CD4-positive, alpha-beta T cell treated with Interleukin-4 for 4 hours (primary cell): Measurements from ENCODE around the gene SLC35F3.

ENCODE experiments used
- DNase-seq: peaks from one replicate; pipeline ENCODE4 v3.0.0-alpha.2; 2020

Gene SLC35F3

DNA sequence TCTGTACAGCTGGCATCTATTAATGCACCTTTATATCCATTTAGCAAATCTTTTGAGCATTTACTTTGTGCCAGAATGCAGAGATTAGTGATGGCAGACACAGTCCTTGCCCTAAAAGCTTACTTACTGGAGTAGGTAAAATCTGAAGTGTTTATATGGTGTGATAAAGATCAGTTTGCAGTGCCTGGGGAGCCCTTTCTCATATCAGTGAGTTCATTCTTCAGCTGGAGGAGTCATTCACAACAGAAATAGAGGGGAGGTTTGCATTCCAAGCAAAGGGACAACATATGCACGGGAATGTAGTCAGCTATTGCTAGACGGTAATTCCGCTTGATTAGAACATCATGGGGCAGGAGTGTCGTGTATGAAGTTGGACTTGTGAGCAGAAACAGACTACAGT, 8.4 kb downstream of the SLC35F3 start:
- no peak for DNase-seq

- no peak for DNase-seq
Measured at GRCh38 chr1:233916706-233917105, 12.2 kb downstream of the SLC35F3 start.

DNA sequence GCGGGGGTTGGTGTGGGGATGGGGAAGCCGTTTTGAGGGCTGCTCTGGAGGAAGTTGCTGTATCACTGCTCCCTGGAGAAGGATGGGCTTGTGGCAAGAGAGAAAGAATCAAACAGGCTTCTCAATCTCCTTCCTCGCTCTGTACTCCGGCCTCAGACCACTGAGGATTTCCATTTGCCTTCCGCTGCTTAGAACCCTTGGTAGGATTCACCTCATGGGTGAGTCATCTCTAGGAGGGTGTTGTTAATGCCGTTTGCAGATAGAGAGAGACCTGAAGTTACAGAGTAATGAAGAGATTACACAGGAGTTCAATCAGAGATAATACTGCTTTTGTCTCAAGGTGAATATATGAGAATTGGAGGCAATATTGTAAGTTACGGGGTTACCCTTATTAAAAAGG, 15.3 kb downstream of the SLC35F3 start:
- no peak for DNase-seq

- DNase-seq = no peak
Measured at GRCh38 chr1:233928123-233928522, 23.6 kb downstream of the SLC35F3 start.

GRCh38 chr1:233933339-233933738, 28.9 kb downstream of the SLC35F3 start:
- no peak for DNase-seq

DNA sequence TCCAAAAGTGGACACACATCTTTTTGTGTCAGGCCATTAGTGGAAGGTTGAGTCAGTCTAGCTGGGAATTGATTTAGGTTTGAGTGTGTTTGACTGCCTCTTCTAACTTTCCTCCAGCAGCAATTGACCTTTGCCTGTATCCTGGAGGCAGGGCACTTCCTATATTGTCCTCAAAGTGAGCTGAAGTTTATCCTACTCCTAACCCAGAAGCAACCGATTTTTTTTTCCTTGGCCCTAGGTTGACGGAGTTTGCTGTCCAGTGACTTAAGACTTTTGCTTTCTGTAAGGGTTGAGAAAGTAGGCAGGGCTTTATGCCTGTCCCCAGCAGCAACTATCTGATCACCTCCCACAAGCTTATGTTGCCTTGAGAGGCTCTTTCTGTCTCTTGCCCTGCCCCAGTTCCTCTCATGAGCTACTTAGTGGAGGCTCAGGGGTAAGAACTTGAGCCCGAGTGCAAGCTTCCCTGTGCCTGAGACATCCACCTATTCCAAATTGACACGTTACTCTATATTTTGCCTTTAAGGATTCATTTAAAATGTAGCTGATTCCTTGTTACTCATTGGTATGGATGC, 30.9 kb downstream of the SLC35F3 start:
- no peak for DNase-seq

DNA sequence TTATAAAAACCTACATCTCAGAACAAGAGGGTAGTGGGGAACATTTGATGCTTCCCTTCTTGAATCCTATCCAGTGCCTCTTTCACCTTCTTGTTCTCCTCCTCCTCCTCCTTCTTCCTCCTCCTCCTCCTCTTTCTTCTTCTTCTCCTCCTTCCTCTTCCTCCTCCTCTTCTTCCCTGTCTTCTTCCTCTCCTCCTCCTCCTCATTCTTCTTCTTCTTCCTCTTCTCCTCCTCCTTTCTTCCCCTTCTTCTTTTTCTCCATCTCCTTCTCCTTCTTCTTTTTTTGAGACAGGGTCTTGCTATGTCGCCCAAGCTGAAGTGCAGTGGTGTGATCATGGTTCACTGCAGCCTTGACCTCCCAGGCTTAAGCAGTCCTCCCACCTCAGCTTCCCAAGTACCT, 31.9 kb downstream of the SLC35F3 start:
- DNase-seq = no peak

- DNase-seq = no peak
Measured at GRCh38 chr1:233936842-233937241, 32.4 kb downstream of the SLC35F3 start.

DNA sequence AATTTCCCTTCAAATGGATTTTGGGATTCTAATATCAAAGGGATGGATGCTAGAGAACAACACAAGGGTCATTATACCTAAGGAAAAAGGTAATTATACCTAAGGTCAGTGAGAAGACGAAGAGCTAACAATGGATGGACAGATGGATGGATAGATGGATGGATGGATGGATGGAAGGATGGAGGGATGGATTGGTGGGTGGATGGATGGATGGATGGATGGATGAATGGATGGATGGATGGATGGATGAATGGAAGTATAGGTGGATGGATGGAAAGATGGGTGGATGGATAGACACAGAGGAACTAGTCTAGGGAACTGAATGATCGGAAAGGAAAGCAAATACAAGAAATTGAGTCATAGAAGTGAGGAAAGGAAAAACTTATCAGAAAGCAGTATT, 34.0 kb downstream of the SLC35F3 start:
- no peak for DNase-seq

GRCh38 chr1:233939451-233939850, 35.0 kb downstream of the SLC35F3 start:
- no peak for DNase-seq

GRCh38 chr1:233940908-233941307, 36.4 kb downstream of the SLC35F3 start:
- no peak for DNase-seq

- DNase-seq = no peak
Measured at GRCh38 chr1:233944601-233945000, 40.1 kb downstream of the SLC35F3 start.

GRCh38 chr1:233945573-233945972, 41.1 kb downstream of the SLC35F3 start:
- no peak for DNase-seq

- DNase-seq = no peak
Measured at GRCh38 chr1:233945979-233946378, 41.5 kb downstream of the SLC35F3 start.

DNA sequence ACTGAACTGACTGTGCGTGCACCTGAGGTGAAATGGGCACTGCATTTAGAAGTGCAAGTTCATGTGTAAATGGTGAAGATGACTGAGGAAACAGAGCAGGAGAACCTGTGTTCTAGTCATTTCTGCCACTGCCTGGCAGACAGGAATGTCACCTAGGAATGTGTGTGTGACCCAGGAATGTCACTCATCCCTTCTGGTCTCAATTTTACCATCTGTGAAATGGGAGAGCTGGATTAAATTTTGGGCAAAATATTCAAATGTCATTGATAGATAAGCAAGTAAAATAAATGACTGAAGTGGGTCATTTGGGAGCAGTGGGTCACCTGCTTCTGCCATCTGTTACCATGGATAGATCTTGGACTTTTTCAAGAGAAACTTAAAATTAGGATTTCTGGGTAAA, 42.2 kb downstream of the SLC35F3 start:
- no peak for DNase-seq

DNA sequence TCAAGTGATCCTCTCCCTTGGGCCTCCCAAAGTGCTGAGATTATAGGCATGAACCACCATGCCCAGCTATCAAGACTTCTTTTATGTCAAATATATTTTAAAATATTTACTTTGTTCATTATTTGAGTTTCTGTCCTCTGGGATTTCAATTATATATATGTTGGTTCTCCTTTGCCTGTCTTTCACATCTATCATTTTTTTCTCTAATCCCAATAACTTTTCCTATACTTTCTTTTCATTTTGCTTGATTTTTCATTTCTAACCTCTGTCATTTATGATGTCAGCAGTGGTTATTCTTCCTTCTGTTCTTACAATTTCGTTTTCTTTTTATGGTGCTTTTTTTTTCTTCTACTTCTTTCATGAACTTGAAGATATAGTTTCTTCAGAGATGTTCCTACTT, 47.3 kb downstream of the SLC35F3 start:
- DNase-seq = no peak

- no peak for DNase-seq
Measured at GRCh38 chr1:233957691-233958090, 53.2 kb downstream of the SLC35F3 start.

DNA sequence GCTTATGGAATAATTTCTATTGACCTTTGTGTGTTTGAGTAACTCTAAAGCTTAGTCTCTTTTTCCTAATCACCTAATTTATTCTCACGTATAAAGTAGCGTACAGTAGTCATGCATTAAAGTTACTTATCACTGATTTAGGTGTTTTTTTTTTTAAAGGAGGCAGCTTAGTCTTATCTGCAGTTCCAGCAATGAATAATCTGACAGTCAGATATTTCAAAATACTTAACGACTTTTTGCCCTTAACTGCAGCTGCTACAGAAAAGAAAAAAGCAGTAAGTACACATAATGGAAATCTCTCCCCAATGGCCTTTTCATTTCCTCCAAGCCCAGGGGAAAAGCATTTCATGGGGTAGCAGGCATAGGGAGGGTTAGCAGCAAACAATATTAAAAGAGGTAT, 54.6 kb downstream of the SLC35F3 start:
- DNase-seq = no peak

DNA sequence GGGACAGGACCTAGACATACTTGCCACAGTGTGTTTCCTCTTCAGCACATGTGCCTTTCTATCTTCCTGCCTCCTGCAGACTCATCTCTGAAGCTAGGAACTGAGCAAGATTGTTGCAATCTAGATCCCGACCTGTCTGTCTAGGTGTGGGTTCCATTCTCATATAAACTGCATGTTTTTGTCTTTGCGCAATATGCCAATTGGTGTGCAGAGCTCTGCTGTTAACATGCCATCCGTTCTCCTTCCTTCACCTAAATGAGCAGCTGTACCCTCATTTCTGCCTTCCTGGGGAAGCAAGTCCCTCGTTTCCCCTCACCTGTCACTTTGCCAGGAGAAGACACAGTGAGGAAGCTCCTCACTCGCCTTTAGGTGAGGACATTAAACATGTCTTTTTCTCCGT, 55.5 kb downstream of the SLC35F3 start:
- DNase-seq = no peak

- no peak for DNase-seq
Measured at GRCh38 chr1:233960386-233960785, 55.9 kb downstream of the SLC35F3 start.

DNA sequence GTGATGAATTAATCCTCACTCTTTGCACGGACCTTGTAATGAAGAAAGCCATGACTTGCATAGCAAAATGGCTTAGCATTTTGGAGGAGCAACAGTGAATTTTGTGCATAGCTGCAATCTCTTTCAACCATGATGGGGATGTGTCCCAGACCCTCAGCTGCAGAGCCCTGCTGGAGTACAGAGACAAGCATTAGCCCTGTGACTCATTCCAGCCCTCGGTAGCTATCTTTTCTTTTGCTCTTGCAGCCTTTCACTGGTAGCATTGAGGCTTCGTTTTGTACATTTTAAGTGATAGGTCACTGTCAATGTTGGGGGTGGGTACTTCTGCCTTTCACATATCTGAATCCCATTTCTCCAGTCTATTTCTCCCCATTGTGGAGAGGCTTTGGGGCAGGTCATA, 58.4 kb downstream of the SLC35F3 start:
- DNase-seq = no peak

DNA sequence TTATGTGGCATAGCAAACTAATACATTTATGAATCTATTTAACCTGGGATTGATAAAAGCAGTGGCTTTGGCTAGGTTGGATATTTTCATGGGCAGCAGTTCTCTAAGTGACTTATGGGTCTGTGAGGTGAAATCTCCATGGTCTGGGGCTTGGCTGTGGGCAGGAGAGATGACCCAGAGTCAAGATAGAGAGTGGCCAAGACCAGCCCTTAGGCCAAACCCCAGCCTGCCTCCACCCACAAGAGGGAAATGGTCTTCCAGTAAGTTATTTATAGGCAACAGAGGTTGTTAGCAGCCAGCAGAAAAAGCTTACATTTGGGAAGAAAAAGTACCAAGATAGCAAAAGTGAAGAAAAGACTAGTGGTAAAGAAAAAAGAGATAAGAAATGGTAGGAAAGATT, 61.4 kb downstream of the SLC35F3 start:
- DNase-seq = no peak

- no peak for DNase-seq
Measured at GRCh38 chr1:233971753-233972152, 67.3 kb downstream of the SLC35F3 start.

- no peak for DNase-seq
Measured at GRCh38 chr1:233972563-233972950, 68.1 kb downstream of the SLC35F3 start.

- no peak for DNase-seq
Measured at GRCh38 chr1:233972951-233973635, 68.6 kb downstream of the SLC35F3 start.
